GM21529 (cell line): ENCODE measurements around the gene GPANK1.

ENCODE experiments used
- ATAC-seq: cut with Tn5 transposase; IDR thresholded peaks from one replicate; pipeline ENCODE4 v1.9.1; 2021; ENCODE audit not compliant: unreplicated experiment

The GPANK1 gene

DNA sequence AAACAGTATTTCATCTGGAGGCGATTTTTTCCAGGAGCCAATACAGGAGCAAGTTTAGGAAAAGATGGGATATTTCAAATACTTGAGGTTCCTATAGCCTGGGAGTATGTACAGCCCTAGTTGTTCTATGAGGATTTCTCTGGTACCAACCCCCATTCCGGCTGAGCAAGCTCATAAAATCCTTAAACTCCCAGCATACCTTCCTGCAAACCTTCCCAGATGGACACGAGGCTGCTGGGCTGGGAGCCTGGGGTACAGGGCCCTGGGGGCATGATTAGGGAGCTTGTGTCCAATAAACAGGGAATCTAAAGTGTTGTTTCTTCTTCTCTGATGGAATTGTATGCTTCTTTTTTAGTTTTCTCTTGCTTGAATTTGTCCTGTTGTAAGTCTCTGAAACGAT, 42.8 kb downstream of the GPANK1 start:
- ATAC-seq, result no peak

GRCh38 chr6:31621320-31621939, 43.4 kb downstream of the GPANK1 start:
- no peak for ATAC-seq

DNA sequence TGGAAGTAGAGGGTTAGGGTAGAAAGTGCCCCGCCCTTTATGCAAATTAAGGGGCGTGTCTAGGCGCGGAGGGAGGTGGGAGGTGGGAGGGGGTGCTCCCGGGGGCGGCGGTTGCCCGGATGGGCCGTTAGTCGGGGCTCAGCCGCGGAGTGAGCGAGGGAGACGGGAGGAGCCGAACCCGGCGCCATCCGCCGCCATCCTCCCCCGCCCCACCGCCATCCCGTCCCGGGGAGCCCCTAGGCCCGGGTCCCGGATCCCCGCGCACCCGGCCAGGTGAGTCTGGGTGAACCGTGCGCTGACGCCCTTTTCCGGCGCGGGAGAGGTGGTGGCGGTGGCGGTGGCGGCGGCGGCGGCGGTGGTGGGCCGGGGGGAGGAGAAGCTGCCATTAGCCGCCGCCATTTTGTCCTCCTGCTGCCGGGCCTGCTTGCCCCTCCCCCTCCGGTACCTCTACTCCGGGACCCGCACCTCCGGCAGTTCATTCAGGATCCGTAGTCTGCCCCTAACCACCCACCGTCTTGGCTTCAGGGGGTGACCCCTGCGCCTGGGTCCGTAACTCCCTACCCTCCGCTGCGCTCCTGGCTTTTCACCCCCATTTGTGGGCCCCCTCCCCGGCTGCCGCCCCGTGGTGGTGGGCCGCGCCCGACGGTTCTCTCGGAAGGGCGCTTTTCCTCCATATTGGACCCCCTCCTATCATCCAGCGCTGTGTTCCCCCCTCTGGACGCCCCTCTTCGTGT, 44.0 kb downstream of the GPANK1 start, which contains the start of gene PRRC2A:
TSS of gene PRRC2A (plus strand) at position 130 of the 734 bp plus-strand sequence. CDS start 2,075 bp downstream, outside the sequence.
- peak; percentile 30 for ATAC-seq

- peak; percentile 77 for ATAC-seq
These were observed 44.8 kb downstream of the GPANK1 start for GRCh38 chr6:31619805-31620585.

DNA sequence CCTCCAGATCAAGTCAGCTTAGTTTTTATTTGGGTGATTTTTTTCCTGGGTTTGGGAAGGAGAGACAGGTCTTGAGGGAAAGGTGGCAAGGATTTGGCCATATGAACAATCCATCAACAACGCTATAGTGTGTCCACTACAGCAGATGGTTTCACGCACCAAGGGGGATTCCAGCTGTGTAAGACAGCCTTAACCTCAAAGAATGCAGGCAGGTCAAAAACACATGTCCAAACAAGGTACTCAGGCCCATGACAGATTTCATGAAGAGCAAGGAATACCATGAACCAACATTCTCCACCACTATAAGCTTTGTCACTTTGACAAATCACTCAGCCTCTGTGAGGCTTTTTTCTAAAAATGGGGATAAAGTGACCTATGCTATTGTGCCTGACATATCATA, 47.8 kb downstream of the GPANK1 start:
- ATAC-seq, result no peak

DNA sequence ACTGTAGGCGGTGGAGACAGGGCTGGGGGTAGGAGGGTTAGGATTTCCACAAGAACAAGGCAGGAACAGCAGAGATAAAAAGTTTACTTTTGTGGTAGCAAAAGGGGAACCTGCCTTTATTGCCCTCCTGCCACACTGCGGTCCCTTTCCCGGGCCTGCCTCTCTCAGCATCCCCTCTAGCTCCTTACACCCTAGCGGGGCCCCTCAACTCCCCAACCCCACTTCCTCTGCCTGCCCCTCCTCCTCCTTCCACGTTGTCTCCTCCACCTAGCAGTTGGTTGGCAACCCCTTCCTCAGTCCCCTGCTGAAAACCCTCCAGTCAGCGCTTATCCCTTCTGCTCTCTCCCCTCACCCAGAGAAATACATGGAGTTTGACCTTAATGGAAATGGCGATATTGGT, 49.0 kb downstream of the GPANK1 start:
- ATAC-seq, result no peak

GRCh38 chr6:31614684-31615578, 49.9 kb downstream of the GPANK1 start, which contains the start of gene AIF1:
TSS of gene AIF1 (plus strand) at chr6:31615234. CDS start at chr6:31615330, 96 bp downstream.
- no peak for ATAC-seq

- no peak for ATAC-seq
These were observed 50.6 kb downstream of the GPANK1 start for GRCh38 chr6:31614075-31614619.
